DMS53 treated with DMSO at 0.1 percent for 48 hours (cell line): ENCODE data around the gene CXCL16.
"Not testable (repeated sequence)": the region's sequence is repeated elsewhere in the genome, so short reads cannot be mapped to it uniquely, and the experiment has no call there.

Experiments used
- DNase-seq: peaks from one replicate; lab custom pipeline; 2025; ENCODE audit not compliant: unreplicated experiment; lab: John Stamatoyannopoulos, UW

The CXCL16 gene

GRCh38 chr17:4699401-4700056 lies 40.2 kb downstream of the CXCL16 start:
- not testable (repeated sequence) for DNase-seq

GRCh38 chr17:4696437-4696805 lies 43.3 kb downstream of the CXCL16 start:
- DNase-seq, result no peak

DNA sequence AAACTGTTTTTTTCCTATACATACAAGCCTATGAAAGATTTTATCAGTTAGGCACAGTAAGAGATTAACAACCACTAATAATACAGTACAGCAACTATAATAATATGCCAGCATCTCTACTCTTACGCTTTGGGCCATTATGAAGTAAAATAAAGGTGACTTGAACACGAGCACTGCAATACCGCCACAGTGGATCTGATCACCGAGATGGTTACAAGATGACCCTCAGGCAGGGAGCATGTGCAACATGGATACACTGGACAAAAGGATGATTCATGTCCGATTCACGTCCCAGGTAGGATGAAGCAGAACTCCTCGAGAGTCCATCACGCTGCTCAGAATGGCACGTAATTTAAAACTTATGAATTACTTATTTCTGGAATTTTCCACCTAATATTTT lies 46.3 kb downstream of the CXCL16 start:
- no peak for DNase-seq

DNA sequence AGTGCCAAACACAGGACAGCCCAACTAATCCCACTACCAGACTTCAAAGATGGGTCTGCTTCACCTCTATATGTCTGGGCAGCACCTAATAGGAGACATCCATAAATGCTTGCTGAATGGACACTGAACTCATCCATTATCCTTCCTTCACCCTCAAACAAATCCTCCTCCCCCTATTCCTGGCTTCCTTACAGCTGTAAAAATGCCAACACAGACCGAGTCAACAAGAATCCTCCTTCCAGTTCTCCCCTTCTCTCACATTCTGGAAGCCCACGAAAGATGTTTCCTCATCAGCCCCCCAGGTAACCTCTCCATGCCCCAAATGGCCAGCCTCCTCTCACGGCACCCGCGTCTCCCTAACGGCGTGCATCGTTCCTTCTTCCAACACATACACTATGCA lies 48.0 kb downstream of the CXCL16 start:
- DNase-seq, result no peak

- DNase-seq, result no peak
These were observed 49.0 kb downstream of the CXCL16 start for GRCh38 chr17:4690745-4691144.

- DNase-seq, result not testable (repeated sequence)
These were observed 49.9 kb downstream of the CXCL16 start for GRCh38 chr17:4689872-4690271.

- not testable (repeated sequence) for DNase-seq
These were observed 56.0 kb downstream of the CXCL16 start for GRCh38 chr17:4683739-4684138.
